SH-SY5Y (cell line): ENCODE results near the gene DNAJC17.

ENCODE experiments used
- GATA2 ChIP-seq: IDR thresholded peaks from 2 replicates; pipeline ENCODE4 v1.6.1; 2011; ENCODE audit warnings: mild to moderate bottlenecking, low read depth, low read length
- GATA3 ChIP-seq: IDR thresholded peaks from 2 replicates; pipeline ENCODE4 v1.6.1; 2011; ENCODE audit warnings: low read depth, mild to moderate bottlenecking, low read length, moderate library complexity

- TF ChIP-seq GATA2, result no peak
- no peak for TF ChIP-seq GATA3
Measured at GRCh38 chr15:40737048-40737447, 70.2 kb downstream of the DNAJC17 start.
